NCI-H2107 treated with DMSO at 0.1 percent for 48 hours (cell line): ENCODE results near the gene TNS3.
"Not testable (repeated sequence)": the region's sequence is repeated elsewhere in the genome, so short reads cannot be mapped to it uniquely, and the experiment has no call there.

Source experiments
- DNase-seq: peaks from one replicate; lab custom pipeline; 2025; ENCODE audit not compliant: unreplicated experiment; lab: John Stamatoyannopoulos, UW

Gene TNS3

DNA sequence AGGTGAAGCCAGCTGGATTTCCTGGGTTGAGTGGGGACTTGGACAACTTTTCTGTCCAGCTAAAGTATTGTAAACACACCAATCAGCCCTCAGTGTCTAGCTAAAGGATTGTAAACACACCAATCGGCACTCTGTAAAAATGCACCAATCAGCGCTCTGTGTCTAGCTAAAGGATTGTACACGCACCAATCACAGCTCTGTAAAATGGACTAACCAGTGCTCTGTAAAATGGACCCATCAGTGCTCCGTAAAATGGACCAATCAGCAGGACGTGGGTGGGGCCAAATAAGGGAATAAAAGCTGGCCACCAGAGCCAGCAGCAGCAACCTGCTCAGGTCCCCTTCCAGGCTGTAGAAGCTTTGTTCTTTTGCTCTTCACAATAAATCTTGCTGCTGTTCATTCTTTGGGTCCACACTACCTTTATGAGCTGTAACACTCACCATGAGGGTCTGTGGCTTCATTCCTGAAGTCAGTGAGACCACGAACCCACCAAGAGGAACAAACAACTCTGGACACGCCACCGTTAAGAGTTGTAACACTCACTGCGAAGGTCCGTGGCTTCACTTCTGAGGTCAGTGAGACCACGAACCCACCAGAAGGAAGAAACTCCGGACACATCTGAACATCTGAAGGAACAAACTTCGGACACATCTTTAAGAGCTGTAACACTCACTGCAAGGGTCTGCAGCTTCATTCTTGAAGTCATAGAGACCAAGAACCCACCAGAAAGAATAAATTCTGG, 21.8 kb upstream of the TNS3 start:
- DNase-seq, result not testable (repeated sequence)

DNA sequence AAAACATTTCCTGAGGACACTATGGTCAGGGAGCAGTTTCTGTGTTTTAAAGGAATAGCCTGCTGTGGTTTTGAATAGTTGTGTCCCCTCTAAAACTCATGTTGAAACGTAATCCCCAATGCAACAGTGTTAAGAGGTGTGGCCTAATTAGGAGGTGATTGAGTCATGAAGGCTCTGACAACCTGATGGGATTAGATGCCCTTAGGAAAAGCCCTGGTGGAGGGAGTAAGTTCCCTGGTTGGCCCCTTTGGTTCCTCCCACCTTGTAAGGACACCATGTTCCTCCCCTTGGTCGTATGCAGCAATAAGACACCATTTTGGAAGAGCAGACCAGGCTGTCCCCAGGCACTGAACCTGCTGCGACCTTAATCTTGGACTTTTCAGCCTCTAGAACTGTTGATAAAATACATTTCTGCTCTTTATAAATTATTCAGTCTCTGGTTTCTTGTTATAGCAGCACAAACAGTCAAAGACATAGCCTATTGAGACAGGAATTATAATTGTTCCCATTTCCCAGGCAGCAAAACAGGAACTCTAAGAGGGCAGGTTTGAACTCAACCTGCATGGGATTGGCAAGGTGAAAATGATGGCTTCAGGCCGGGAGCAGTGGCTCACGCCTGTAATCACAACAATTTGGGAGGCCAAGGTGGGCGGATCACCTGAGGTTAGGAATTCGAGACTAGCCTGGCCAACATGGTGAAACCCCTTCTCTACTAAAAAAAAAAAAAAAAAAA, 20.5 kb upstream of the TNS3 start:
- no peak for DNase-seq

DNA sequence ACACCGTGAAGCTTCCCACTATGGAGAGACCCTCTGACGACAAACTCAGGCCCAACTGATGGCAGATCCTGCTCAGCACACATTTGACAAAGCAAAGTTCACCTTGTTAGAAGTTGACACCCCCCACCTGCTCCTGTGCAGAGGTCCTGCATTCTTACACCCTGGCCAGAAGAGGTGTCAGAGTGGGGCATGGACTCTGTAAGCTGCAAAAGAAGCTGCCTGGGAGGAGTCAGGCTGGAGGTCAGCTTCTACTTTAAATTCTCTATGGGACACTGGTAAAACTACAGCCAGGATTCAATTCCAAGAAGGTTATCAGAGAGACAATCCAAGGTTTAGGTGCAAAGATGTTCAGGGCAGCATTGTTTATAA, 20.0 kb upstream of the TNS3 start:
- DNase-seq, result no peak

DNA sequence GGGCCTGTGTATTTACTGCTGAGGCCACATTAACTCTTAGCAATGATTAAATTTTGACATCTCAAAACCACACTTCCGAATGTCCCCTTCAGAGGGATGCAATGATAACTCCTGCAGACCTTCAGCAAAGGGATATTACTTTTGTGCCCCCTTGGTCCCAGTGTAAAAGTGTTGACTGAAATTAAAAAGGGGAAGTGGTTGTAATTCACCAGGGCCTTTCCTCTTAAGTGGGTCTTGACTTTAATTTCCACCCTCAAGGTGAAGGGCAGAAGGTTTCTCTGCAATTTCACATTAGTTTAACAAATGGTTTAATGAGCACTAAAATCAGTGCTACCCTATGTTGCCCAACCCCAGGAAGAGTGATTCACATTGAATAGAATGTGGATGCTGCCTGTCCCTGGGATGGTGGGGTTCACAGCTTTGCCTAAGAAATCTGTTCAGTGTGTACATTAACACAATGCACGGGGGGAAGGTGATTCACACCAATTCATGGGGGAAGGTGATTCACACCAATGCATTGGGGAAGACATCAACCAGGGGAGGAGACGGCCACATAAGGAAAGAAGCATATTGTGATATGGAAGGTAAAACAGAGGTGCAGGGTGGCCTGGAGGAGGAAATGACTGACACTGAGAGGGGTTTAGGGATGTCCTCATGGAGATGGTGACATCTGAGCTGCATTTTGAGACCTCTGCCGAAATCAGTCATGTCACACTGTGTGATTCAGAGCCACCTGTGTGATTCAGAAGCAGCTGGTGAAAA, 19.4 kb upstream of the TNS3 start:
- no peak for DNase-seq

DNA sequence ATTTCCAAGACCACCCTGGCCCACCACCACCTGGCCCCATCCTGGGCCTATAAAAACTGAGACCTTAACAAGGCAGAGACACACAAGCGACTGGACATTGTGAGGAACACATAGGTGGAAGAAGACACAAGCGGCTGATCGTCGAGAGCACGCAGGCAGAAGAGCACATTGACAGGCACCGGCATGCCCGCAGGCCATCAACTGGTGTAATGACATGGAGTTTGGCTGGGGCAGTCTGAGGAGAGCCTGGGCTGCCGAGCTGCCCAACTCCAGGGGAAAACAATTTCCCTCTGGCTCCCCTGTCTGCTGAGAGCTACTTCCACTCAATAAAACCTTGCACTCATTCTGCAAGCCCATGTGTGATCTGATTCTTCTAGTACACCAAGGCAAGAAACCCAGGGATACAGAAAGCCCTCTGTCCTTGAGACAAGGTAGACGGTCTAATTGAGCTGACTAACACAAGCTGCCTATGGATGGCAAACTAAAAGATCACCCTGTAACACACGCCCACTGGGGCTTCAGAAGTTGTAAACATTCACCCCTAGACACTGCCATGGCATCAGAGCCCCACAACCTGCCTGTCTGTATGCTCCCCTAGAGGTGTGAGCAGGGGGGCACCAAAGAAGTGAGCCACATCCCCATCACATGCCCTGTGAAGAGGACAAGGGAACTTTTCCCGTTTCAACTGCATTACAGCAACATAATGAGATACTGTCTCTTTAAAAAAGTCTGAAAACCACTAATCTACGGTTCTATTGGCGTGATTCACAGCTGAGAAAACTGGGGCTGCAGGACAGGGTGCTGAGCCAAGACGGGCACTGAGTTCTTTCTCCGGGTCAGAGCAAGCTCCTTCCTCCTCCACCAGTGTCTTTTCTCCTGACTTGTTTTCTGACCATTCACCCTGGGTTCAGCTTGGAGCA, 18.5 kb upstream of the TNS3 start:
- DNase-seq, result no peak

DNA sequence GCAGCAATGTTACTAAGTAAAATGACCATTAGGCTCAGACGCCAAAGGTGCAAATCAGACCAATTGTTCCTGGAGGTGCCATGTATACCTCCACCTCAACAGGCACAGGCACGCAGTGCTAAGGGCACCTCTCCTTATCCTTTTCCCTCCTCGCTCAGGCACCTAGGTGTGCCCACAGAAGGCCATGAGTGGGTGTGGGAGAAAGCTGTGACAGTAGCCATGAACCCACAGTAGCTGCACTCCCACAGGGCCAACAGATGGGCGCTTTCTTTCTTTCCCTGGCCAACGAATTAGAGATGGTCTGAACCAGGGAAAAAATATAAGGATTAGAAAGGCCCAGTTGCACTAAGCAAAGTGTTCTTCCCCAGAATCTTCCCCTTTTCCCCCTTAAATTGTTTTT, 15.5 kb upstream of the TNS3 start:
- no peak for DNase-seq

DNA sequence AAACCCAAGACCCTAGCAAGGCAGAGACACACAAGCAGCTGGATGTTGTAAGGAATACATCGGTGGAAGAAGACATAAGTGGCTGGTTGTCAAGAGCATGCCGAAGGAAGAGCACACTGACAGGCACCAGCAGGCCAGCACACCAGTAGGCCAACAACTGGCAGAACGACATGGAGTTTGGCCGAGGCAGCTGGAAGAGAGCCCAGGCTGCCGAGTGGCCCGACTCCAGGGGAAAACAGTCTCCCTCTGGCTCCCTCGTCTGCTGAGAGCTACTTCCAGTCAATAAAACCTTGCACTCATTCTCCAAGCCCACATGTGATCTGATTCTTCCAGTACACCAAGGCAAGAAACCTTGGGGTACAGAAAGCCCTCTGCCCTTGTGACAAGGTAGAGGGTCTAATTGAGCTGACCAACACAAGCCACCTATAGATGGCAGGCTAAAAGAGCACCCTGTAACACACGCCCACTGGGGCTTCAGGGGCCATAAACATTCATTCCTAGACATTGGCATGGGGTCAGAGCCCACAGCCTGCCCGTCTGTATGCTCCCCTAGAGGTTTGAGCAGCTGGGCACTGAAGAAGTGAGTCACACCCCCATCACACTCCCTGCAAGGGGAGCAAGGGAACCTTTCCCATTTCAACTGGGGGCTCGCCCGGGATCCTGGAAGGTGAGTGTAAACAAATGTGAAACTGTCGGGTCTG, 14.7 kb upstream of the TNS3 start:
- no peak for DNase-seq

DNA sequence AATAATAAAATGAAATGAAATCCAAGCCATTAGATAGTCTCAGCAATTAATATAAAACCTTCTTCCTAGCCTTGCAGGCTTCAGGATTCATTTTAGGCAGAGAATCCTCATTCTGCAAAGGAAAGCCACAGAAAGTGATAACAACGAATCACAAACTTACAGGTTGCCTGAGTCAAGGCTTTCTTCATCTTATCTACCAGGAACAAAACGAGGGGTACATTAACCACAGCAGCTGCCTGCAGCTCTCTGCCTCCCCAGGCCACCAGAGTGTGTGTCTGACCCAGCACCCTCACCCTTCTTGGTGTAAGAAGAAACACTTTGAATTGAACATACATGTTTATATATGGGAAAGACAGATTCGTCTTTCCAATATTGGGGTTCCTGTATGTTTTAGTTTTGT, 12.5 kb upstream of the TNS3 start:
- DNase-seq, result no peak

DNA sequence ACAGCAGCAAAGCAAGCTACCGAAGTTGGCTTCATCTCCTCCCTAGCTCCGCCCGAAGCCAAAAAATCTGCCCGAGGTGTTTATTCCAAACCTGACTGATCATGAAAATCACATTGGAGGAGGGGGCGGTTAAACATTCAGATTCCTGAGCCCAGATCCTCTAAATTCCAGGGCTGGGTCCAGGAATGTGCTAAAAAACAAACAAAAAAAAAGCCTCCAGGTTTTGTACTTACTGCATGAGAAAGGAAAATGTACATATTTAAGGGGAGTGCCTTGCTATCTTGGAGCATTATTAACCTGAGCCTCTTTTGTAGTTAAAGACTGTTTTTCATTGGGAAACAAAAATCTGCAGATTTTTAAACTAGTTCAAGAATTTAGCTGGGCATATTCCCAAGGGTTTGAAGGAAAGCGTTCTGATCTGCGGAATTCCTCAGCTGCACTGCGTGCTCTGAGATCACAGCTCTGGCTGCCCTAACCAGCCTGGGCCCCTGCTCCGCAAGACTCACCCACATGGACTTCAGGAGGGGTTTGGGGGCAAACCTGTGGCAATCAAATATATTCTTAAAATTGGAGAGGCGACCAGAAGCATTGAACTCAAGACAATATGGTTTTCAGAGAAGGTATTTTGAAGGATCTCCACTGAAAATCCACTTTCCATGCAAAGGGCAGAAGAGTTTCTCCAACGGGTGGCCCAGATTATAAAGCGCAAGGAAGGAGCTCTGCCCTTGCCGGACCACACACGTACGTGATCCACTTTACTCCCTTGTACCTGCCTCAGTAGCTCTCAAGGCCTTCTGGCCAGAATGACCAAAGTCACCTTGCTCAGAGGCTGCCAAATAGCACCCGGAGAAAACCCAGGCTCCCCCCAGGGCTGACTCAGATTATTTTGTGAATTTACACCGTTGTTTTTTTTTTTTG, 10.0 kb upstream of the TNS3 start:
- no peak for DNase-seq

DNA sequence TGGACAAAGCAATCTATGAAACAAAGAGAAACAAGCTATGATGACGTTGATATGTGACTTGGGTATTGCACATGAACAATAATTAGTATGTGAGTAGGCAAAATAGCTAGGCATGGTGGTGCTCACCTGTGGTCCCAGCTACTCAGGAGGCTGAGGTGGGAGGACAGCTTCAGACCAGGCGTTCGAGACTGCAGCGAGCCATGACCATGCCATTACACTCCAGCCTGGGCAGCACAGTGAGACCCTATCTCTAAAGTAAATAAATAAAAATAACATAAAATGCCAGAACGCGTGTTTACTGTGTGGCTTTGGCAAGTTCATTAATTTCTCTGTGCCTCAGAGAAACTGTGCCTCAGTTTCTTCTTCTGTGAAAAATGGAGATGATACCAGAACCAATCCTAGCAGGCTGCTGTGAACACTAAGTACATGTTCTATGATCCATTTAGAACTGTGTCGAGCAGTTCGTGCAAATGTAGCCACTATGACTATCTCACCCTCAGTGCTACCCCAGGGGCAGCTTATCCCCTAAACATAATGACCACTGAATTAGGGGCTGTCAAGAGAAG, 9.3 kb upstream of the TNS3 start:
- no peak for DNase-seq

DNA sequence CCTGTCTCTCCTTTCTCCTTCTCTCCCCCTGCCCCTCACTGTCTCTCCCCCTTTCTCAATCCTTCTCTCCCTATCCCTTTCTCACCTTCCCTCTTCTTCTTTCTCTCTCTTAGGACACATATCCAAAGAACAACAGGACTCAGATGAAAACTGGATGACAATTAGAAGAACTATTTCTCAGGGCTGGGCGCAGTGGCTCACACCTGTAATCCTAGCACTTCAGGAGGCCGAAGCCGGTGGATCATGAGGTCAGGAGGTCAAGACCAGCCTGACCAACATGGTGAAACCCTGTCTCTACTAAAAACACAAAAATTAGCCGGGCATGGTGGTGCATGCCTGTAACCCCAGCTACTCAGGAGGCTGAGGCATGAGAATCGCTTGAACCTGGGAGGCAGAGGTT, 8.3 kb upstream of the TNS3 start:
- not testable (repeated sequence) for DNase-seq

DNA sequence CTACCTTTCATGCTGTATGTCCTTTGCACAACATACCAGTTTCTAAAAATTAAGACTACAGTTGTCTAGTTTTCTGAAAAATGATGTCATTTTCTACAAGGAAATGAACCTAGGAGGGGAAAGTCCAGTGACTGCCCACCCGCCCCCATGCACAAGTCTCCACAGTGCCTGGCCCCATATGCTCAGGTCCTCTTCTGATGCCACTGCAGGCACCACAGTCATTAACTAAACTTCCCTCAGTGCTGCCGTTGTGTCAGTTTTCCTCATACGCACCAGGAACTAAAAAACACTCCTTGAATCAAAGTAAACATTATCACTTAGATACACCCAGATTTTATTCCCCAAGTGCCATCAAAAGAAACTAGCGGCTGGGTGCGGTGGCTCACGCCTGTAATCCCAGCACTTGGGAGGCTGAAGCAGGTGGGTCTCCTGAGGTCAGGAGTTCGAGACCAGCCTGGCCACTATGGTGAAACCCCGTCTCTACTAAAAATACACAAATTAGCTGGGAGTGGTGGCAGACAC, 6.9 kb upstream of the TNS3 start:
- no peak for DNase-seq

DNA sequence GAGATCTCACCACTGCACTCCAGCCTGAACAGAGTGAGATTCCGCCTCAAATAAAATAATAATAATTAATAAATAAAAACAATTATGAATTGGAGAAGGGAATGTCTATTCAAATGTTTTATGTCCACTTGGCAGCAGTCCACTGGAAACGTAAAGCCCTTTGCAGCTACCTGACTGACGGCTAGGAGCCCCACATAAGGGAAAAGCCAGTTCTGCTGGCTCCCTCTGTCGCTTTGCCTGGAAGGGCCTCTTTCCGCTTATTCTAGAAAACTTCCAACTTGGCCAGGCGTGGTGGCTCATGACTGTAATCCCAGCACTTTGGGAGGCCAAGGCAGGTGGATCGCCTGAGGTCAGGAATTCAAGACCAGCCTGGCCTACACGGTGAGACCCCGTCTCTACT, 6.1 kb upstream of the TNS3 start:
- no peak for DNase-seq

DNA sequence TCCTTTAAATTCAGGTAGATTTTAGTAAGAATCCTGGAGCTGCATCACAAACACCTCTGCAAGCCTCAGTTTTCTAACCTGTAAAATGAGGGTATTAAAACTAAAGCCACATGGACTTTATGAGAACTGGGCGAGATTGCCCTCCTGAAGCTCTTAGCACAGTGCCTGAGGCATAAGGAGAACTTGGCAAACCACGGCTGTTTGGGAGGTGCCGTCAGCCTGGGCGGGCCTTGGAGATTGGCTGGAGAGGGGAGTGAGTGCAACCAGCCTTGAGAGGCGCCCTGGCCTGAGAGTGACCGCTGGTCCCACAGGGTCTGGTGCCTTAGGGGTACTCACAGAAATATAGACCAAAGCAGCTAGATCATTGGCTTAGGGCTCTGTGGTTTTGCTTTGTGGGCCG, 5.4 kb upstream of the TNS3 start:
- no peak for DNase-seq

DNA sequence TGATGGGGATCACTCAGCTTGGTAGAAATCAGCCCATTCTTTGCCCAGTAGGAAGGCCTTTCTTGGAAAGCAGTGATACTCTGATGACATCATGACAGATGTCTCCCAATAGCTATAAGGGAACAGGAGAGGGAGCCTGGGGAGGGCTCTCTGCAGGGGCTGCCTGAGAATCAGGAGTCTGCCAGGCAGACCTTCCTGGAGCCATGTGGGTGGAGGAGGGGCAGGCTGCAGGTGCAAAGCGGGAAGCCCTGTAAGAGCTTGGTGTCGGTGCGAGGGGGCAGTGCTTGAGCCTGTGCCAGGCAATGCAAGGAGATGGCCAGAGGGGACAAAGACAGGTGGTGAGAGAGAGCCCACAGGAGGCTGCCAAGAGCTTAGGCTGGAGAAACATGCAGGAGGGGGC, 5.0 kb upstream of the TNS3 start:
- peak; percentile 25 for DNase-seq

DNA sequence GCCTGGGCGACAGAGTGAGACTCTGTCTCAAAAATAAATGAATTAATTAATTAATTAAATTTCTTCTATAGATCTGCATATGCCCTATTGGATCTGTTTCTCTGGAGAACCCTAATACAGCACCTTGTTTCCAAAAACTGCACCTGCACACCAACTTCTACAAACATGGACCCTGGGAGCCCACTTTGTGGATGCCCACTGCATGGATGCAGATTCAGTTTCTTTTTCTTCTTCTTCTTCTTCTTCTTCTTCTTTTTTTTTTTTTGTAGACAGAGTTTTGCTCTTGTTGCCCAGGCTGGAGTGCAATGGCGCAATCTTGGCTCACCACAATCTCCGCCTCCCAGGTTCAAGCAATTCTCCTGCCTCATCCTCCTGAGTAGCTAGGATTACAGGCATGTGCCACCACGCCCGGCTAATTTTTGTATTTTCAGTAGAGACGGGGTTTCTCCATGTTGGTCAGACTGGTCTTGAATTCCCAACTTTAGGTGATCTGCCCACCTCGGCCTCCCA, 4.3 kb upstream of the TNS3 start:
- DNase-seq, result not testable (repeated sequence)

DNA sequence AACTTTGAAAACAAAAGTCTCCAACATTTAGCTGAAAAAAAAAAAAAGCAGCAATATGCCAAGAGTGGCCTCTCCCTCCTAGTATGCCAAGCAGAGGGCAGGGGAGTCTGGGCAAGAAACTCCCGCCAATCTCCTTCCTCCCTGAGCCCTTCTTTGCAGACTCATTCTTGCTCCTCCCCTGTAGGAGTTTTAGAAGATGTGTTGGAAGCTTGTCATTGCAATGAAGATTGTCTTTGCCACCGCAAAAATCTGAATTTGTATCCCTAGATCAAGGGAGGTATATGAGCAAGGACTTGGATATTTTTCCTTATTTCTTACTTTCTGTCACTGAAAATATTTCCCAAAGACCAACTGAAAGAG, 2.6 kb upstream of the TNS3 start:
- no peak for DNase-seq

DNA sequence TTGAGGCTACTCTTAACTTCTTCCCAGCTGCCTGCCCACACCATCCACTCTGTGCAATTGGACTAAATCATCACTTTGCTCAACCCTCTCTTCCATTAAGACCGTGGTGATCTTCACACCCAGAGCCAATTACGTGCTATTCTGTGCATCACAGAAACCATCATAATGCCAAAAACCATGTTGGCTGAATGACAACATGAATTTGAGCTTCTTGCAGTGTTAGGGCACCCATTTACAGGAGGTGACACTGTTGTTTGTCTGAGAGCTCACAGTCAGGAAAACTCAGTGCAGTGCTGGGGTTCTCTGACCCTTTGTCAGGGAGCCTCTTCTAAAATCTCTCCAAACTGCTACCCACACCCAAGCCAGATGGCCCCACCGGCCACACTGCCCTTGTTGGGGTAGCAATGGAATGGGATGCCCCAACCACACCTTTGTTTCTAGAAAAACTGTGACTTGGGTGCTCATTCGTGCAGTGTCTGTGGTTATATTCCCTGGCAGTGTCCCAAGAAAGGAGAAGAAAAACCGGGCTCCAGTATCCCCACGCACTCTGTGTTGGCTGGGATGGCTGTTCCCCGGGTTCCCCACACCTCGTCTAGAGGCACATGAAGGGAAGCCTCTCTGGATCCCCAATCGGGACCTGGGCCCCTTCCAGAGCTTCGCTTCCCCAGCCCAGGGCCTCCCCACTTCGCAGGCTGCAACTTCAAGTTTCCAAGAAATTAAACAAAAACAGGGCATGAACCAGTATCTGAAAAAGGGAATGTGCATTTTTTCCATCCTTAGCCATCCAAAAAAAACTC, 2.0 kb upstream of the TNS3 start:
- no peak for DNase-seq
